Transverse colon (tissue), 4 donors: ENCODE measurements around the gene BLOC1S6.

Experiments
- CTCF ChIP-seq, 5 experiments: fragments of 200-600 bp in 3 of 5; fragments of 450-650 bp in 2 of 5; sonication (generic) in 3 of 5; IDR thresholded peaks; 1 replicate in 2 of 5; 2 replicates in 3 of 5; pipeline ENCODE4 v1.5.1; 2016 to 2017; ENCODE audit warnings: antibody characterized with exemption in 5 of 5, inconsistent platforms in 3 of 5, mild to moderate bottlenecking in 2 of 5, moderate library complexity in 1 of 5
- EP300 ChIP-seq: sonication (generic); formaldehyde crosslinking; IDR thresholded peaks from one replicate; pipeline ENCODE4 v1.6.1; 2017; ENCODE audit warnings: antibody characterized with exemption, low read depth
- POLR2A ChIP-seq: fragments of 450-650 bp; IDR thresholded peaks from one replicate; pipeline ENCODE4 v1.6.1; 2016; ENCODE audit warnings: antibody characterized with exemption, mild to moderate bottlenecking, moderate library complexity
- POLR2AphosphoS5 ChIP-seq, 3 donors: sonication (generic); formaldehyde crosslinking; IDR thresholded peaks; one replicate each; pipeline ENCODE4 v1.6.1; 2016; ENCODE audit warnings: antibody characterized with exemption in 3 of 3

GRCh38 chr15:45641999-45642932 is 55.1 kb downstream of the BLOC1S6 start:
- no peak for TF ChIP-seq CTCF (IDR thresholded peaks at IDR 0.05)
- no peak for TF ChIP-seq POLR2AphosphoS5 (IDR thresholded peaks at IDR 0.05)
- TF ChIP-seq POLR2A: no peak
- no peak for TF ChIP-seq EP300
